ENCODE data around the gene ASTN1.

Gene ASTN1

GRCh38 chr1:176939993-176940392 is 224.5 kb downstream of the ASTN1 start:
- TF ChIP-seq POLR2AphosphoS5 (IDR thresholded peaks at IDR 0.05; ENCODE audit: low read depth) (no peak), GABPA (IDR thresholded peaks at IDR 0.05; ENCODE audit: low read depth) (no peak), CTCF (IDR thresholded peaks at IDR 0.05; ENCODE audit: insufficient read depth, low read length) (no peak), REST (IDR thresholded peaks at IDR 0.05; ENCODE audit: insufficient replicate concordance, low read depth) (no peak), SPI1 (IDR thresholded peaks at IDR 0.05; ENCODE audit: borderline replicate concordance, low read depth) (no peak)
- Histone ChIP-seq H3K27me3 (ENCODE audit: insufficient read depth, poor library complexity, severe bottlenecking) (no peaks in the 10 kb centered on the region), H3K27ac (replicated peaks) (no peak overlapping the region), H3K4me3 (replicated peaks; ENCODE audit: insufficient read depth, low read length) (no peak overlapping the region)
- no peak for DNase-seq (ENCODE audit: low read depth in 1 of 2, low spot score in 1 of 2)

DNA sequence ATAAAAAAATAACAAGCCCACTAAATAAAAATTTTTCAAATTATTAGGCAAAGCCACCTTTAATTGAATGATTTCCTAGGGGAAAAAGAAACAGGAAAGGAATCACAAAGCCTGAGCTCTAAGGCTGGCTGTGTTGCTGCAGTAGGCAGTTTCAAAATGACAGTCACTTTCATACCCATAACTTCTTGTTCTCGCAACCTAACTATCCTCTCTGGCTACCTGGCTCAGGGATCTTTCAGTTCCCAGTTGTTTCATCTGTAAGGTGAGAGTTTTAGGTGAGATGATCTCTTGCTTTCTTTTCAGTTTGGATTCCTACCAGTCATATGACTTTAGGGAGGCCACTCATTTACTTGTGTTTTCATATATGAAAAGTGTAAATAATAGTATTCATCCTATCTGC is 226.1 kb downstream of the ASTN1 start:
- H3K27ac ChIP-seq (replicated peaks), result no peak overlapping the region
- TF ChIP-seq POLR2AphosphoS5 (IDR thresholded peaks at IDR 0.05; ENCODE audit: low read depth) (no peak), SPI1 (IDR thresholded peaks at IDR 0.05; ENCODE audit: borderline replicate concordance, low read depth) (no peak), GABPA (IDR thresholded peaks at IDR 0.05; ENCODE audit: low read depth) (no peak), REST (IDR thresholded peaks at IDR 0.05; ENCODE audit: insufficient replicate concordance, low read depth) (no peak), CTCF (IDR thresholded peaks at IDR 0.05; ENCODE audit: insufficient read depth, low read length) (no peak)
- H3K4me3 ChIP-seq (replicated peaks; ENCODE audit: insufficient read depth, low read length), result no peak overlapping the region
- H3K27me3 ChIP-seq (ENCODE audit: insufficient read depth, poor library complexity, severe bottlenecking), result no peaks in the 10 kb centered on the region
- no peak for DNase-seq (ENCODE audit: low read depth in 1 of 2, low spot score in 1 of 2)

GRCh38 chr1:176934370-176934769 is 230.1 kb downstream of the ASTN1 start:
- H3K4me3 ChIP-seq (replicated peaks; ENCODE audit: insufficient read depth, low read length), result no peak overlapping the region
- DNase-seq (ENCODE audit: low read depth in 1 of 2, low spot score in 1 of 2), result no peak
- no peak for TF ChIP-seq REST (IDR thresholded peaks at IDR 0.05; ENCODE audit: insufficient replicate concordance, low read depth)
- no peak for TF ChIP-seq GABPA (IDR thresholded peaks at IDR 0.05; ENCODE audit: low read depth)
- no peaks in the 10 kb centered on the region for H3K27me3 ChIP-seq (ENCODE audit: insufficient read depth, poor library complexity, severe bottlenecking)
- no peak overlapping the region for H3K27ac ChIP-seq (replicated peaks)

Data from HL-60 (cell line).